Cardiac septum (tissue), 1 donor: ENCODE results near the gene ERCC5. TPM values are rescaled to one million over a fixed set of nuclear protein-coding genes. Genes with fewer than 3 reads are reported as not detected.

ENCODE experiments used
- DNase-seq: peaks from one replicate; pipeline ENCODE4 v3.0.0-alpha.2; 2020; ENCODE audit warnings: low spot score
- intact Hi-C: fragments of 100-400 bp; cut with DNase I; formaldehyde crosslinking; loops from one replicate; pipeline ENCODE4 v1.14.0; 2022
- total RNA-seq: library from RNA; stranded (reverse); fragmentation: NEBNext Ultra II Directional; extraction: Animal tissue kit (Norgen Biotek cat#: 25700); gene quantifications from one replicate; pipeline ENCODE4 v1.2.1, GENCODE V29; 2021
- donor health status: DM: no; HTN: no; CAD: no.

Gene ERCC5
- total RNA-seq, 1 donor from 2014 or later: 36.5 TPM

DNA sequence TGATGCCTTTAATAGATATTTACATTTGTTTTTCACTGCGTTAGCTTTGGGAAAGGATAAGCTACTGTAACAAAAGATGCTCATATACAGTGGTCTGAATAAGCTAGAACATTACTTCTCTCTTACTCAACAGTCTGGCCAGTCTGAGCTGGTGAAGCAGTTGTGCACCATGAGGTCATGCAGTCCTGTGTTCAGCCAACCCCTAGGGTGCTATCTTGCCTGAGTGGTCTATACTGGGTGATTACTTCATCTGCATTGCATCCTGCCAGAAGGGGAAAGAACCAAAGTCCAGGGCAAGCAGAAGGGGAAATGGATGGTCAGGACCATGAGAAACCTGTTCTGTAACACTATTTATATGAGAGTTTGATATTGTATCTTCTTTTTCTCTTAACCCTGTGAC is 31.5 kb downstream of the ERCC5 start:
- no peak for DNase-seq
- intact Hi-C loops: no loop called here

DNA sequence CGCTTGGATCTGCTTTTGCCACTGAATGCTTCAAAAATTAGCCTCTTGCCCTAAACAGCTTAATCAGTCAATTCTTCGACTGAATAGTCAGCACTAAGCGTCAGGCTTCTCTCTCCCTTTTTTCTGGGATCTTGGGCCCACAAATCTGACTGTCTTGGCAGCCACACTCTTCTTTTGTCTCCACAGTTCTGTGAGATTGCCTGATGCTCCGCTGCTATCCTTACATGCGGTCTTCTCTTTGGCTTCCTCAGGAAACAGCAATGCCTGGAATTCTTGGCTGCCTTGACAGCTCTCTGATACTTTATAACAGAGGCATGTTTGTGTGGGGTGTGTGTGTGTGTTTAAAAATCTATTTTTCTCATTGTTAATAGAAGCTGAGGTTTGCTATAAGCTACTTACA is 32.6 kb downstream of the ERCC5 start:
- intact Hi-C loops: no loop called here

DNA sequence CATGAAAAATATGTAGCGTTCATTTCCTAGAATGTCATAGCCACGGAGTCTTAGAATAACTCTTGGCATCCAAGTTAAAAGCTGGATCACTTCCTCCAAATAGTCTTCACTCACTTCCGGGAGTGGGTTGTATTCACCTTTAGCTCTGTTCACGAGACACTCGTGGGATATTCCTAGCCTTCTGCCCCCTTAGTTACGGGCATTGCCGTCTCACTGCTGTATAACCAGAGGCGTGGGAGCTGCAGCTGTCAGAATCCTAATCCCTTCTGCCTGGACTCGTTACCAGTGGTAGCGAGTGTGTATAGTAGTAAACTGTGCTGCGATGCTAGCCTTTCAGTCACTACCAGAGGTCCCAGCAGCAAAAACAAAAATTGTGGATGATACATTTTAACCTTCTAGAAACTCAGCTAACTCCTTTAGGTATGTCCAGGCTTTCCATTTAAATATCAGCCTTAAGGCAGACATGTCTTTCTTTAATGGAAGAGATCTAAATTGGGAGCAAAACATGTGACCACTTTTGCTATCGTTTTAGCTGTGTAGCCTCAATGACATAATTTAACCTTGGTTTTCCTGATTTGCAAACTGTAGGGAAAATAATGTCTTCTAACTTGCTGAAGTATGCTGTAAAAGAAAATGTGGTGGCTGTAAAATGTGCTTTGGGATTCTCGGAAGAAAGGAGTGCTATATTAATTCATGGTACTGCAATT is 34.1 kb downstream of the ERCC5 start:
- intact Hi-C loops: no loop called here
- DNase-seq: no peak

More for the DNA sequence above, 32.6 kb downstream of the ERCC5 start:
- DNase-seq: no peak

DNA sequence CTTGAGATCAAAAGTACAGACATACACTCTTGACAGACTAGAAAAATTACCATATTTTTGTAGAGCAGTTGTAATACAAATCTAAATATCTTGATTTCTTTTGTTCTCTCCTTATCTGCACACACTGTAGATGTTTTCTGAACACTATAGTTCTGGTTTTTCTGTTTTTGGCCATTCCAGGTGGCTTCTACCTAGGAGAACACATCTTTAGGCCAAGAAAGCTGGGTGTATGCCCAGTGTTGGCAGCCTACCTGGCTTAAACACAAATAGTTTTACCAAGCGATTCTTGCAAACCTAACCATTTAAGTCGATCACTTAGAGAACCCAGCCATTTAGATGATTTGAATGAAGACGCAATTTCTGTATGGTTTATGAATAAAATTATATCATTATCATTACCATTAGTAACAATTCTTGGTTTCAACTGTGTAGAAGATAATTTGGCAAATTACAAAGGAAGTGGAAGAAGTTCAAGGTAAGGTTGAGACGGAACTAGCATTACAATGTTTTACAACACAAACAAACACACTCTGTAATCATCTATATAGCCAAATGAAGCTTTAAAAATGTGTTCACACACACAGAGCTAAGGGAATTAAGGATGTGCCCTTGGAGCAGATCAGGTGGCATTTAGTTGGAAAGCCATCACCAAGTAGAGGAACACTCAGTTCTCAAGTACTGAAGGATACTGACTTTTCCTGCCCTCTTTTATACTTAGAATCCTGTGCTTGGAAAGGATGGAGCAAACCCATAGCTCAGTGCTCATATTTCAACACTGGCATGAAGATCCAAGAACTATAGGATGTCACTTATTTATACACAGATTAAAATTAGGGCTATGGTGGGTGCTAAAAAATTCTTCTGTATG is 36.2 kb downstream of the ERCC5 start:
- intact Hi-C loops: no loop called here
- no peak for DNase-seq

DNA sequence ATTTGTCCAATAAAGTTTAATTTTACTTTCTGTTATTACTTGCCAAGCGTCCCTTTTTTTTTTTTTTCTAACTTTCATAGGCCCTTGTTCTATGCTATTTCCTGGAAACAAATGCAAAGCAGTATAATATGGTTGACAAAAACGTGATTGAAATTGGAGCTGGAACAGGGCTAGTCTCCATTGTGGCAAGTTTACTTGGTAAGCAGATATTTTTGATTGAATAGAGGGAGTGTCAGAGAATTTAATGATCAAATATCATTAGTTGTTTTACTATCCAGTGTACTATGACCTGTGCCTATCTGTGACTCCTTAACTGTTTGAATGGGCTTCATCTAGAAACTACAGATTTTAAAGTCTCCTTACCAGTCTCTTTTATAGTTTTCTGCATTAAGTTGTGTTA is 46.7 kb downstream of the ERCC5 start:
- intact Hi-C loops: no loop called here
- no peak for DNase-seq

GRCh38 chr13:102897371-102898138 is 51.7 kb downstream of the ERCC5 start:
- no peak for DNase-seq
- intact Hi-C loops: no loop called here

GRCh38 chr13:102900193-102900608 is 54.4 kb downstream of the ERCC5 start:
- intact Hi-C loops: no loop called here
- DNase-seq: no peak

GRCh38 chr13:102901056-102901455 is 55.2 kb downstream of the ERCC5 start:
- intact Hi-C loops: no loop called here
- no peak for DNase-seq

DNA sequence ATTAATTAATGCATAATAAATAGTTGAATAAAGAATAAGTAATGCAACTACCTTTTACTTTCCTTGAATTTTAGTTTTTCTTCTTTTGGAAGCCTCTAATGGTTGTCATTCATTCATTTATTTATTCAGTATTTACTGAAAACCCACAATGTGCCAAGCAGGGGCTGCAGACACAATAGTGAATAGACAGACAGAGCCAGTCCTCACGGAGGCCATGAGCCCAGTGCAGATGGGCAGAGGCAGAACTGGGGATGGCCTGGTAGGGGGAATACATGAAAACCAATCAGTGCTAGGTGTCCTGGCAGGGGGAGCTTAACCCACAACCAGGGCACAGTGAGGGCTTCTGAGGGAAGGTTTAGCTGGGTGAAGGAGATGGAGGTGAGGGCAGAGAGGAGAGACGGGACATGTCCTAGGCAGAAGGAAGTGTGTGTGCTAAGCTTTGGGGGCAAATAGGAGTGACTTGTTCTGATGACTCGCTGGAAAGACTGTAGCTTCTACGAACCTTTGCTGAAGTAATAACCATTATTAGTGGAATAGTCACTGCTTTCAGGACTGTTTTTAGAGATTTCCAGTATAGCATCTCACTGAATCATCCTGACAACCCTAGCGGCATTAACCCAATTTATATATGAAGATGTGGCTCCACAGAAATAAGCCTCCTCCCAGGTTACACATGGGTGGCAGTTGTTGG is 55.9 kb downstream of the ERCC5 start:
- intact Hi-C loops: no loop called here
- DNase-seq: no peak

GRCh38 chr13:102902789-102903347 is 57.0 kb downstream of the ERCC5 start:
- intact Hi-C loops: no loop called here
- no peak for DNase-seq

- no peak for DNase-seq
- intact Hi-C loops: no loop called here
These were observed 58.0 kb downstream of the ERCC5 start for GRCh38 chr13:102903659-102904407.

DNA sequence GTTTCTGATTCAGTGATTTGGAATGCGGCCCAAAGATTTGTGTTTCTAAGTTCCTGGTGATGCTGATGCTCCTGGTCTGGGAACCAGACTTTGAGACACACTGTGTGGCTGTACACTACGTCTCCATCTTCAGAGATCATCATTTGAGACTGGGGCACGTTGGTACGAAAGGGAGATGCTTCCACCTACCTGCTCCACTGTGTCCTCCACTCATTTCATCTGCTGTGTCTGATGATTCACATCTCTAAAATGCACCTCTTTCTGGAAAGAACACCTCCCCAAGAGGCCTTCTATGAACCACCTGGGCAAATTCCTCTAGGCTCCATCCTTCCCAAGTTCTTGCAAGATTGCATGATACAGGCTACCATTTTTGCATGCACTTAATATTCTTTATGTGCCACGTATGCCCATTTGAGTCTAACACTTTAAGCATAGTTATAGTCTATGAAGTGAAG is 58.6 kb downstream of the ERCC5 start:
- intact Hi-C loops: no loop called here
- no peak for DNase-seq

DNA sequence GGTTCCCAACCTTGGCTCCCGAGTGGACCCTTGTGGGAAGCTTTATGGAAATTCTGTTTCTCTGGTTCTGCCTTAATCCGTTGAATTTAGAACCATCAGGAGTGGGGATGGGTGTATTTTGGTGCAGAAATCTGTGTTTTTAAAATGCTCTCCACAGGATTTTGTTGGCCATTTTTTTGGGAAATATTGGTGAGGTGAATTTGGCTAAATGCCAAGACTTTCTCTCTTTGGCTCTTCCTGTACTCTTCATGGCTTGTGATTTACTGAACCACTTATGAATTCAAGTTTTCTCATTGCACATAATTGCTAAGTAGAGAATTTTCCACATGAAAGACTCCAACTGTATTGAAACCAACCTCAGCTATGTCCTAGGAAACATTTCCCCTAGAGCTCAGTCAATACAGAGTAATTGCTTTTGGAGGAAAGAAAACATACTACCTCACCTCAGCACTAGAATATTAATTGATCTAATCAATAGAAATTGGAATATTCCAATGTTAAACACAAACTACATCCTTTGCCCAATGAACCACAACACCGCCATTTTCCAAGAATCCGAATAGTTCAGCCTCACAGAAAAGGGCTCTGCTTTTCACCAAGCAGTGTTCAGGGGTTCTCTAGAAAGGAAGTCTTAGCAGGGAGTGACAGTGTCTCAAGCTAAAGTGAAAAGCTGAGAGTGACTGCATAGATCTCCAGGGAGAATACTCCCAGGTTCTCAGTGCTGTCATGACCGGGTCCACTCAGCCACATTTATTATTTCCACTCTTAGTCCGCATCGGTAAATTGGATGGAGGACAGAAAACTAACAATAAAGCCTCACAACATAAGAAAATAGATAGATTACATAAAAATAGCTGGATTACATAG is 60.3 kb downstream of the ERCC5 start:
- intact Hi-C loops: no loop called here
- no peak for DNase-seq

GRCh38 chr13:102907016-102907756 is 61.4 kb downstream of the ERCC5 start:
- DNase-seq: no peak
- intact Hi-C loops: no loop called here

DNA sequence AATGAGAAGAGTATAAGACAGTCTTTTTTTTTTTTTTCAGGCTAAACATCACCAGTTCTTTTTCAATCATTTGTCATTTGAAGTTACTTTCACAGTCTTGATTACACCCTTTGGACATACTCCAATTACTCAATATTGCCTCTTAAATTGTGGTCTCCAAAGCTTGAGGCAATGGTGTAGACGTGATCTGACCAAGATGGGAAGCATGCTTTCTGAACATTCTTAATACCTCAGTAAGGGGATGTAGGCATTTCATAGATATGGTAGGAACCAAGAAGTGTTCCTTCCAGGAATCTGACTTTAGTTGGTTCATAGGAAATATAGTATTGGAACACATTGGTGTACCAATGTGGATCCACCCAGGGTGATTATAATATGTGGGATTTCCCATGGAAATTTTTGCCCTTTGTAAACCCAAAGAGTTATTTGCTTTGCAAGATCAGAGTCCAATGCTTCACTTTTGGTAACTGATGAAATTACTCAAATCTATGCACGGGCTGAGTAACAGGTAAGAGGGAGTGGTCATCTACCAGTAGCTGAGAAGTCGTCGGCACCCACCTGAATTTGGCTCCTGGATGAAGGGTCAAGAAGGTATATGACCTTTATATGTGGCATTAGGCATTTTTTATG is 62.2 kb downstream of the ERCC5 start:
- no peak for DNase-seq
- intact Hi-C loops: no loop called here

DNA sequence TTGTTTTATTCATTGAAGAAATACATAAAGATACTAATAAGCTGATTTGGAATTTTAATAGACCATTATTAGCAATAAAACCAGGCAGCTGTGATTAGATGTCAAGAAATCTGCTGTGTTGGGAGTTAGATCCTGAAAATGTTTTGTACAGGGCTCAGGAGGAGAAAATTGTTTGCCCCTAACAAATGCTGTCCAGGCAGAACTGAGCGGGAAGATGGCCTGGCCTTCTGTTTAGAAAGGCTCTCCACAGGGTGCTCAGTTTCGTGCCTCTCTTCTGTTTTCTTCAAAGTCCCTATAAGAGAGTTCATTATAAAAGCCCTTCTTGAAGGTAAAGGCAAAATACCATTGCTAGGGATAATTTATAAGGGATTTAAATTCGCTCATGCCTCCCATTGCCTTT is 64.1 kb downstream of the ERCC5 start:
- intact Hi-C loops: loop anchor here (10.0 kb wide), 1 partner anchor 875 kb away; no protein-coding TSS in a partner anchor
- no peak for DNase-seq
